ENCODE results near the gene RELN.
"Not testable (repeated sequence)": the region's sequence is repeated elsewhere in the genome, so short reads cannot be mapped to it uniquely, and the experiment has no call there.

RELN gene

DNA sequence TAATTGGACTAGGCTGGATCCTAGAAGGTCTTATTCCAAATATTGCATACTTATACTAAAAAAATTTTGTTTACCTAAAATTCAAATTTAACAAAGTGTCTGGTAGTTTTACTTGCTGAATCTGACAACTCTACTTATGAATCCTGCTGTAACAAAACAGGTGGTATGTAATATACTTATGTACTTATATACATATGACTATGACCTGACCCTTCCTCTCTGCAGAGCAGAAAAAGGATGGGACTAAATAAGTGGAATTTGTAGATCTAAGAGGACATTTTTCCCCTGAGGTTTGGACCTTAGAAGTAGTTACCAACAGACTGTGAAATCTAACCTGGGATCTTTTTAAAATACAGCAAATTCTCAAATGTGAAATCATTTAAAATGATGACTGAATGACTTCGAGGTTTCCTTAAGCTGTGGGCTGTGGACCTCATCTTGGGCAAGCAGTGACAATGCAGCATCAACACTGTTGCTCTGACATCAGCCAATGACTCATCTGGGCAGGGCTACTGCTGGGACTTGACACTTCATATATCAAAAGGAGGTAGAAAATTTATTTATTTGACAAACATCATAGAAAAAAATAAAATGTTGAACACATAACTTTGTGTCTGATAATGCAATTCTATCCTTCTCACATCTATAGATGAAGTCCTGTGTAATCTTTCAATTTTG, 73.6 kb downstream of the RELN start:
- DNase-seq (ENCODE audit: insufficient read length, low spot score) (no peak), FAIRE-seq (no peak)
- TF ChIP-seq PAX5 (IDR thresholded peaks at IDR 0.05; ENCODE audit: insufficient read depth, low read length, severe bottlenecking) = no peak

DNA sequence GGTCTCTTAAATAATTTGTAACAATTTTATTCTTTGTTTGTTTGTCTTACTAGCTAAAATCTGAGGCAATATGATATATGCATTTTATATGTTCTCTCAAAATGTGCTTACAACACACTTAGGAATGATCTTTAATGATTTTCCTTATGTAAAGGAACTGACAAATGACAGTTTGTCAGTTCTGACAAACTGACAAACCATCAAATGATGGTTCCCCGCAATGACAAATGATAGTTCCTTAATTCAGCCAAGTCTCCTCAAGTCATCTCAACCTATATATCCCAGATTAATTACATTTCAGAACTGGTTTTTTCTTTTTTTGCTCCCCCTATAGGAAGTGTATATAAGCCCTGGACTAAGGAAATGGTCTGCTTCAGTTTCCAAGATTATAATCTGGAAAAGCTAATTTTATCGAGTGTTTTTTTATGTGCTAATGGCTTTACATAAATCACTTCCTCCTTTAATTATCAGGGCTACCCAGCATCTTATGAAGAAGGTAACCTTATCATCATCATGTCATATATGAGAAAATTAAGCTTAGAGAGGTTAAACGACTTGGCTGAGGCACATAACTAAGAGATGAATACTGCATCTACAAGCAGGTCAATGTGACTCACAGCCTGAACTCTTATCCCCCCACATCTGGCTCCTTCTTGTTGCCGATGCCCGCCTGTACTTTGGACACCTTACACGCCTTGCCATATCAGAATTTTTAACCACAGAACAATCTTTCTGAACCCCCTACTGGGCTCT, 75.1 kb downstream of the RELN start:
- no peak for DNase-seq (ENCODE audit: insufficient read length, low spot score)
- no peak for FAIRE-seq
- no peak for TF ChIP-seq POLR2A (IDR thresholded peaks at IDR 0.05; ENCODE audit: low read depth, low read length)
- TF ChIP-seq TAF1 (IDR thresholded peaks at IDR 0.05; ENCODE audit: low read depth, low read length) = no peak
- no peak for TF ChIP-seq PAX5 (IDR thresholded peaks at IDR 0.05; ENCODE audit: insufficient read depth, low read length, severe bottlenecking)
- no peak for TF ChIP-seq POU2F2 (IDR thresholded peaks at IDR 0.05; ENCODE audit: low read depth, low read length)
- TF ChIP-seq SPI1 (IDR thresholded peaks at IDR 0.05; ENCODE audit: low read depth, low read length) = no peak
- TF ChIP-seq POLR2AphosphoS5 (IDR thresholded peaks at IDR 0.05; ENCODE audit: low read depth, low read length) = no peak

DNA sequence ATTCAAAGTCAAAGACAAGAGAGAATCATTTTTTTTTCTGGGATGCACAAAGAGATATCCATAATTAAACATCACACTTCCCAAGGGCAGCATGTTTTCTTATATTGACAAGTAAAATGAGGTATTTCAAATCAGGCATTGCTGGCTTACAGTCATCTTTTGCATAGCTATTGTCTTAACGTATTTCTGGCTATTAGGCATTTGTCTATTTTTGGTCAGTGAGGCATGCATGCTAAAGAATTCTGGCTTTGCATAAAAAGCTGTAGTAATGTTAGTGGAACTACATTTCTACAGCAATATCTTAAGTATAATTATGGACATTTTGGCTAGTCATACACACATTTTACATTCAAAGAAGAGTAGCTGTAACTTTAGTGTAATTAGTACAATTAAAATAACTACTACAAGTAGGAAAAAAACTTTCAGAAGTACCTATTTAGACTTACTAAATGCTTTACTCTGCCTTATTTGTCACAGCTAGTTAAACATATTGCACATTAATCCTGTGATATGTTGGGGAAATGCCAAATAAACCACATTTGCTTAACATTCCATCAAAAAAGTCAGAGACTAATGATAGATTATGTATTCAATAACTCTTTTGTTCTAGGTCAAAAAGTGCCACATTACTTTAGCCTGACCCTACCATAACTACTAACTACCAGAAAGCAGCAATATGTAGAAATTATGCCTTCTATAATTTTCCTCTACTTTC, 76.4 kb downstream of the RELN start:
- FAIRE-seq (no peak), DNase-seq (ENCODE audit: insufficient read length, low spot score) (no peak)

DNA sequence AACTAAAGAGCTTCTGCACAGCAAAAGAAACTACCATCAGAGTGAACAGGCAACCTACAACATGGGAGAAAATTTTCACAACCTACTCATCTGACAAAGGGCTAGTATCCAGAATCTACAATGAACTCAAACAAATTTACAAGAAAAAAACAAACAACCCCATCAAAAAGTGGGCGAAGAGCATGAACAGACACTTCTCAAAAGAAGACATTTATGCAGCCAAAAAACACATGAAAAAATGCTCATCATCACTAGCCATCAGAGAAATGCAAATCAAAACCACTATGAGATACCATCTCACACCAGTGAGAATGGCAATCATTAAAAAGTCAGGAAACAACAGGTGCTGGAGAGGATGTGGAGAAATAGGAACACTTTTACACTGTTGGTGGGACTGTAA, 78.4 kb downstream of the RELN start:
- not testable (repeated sequence) for FAIRE-seq; DNase-seq (ENCODE audit: insufficient read length, low spot score)

More for the DNA sequence above, 76.4 kb downstream of the RELN start:
- TF ChIP-seq SPI1 (IDR thresholded peaks at IDR 0.05; ENCODE audit: low read depth, low read length) (no peak), POLR2A (IDR thresholded peaks at IDR 0.05; ENCODE audit: low read depth, low read length) (no peak), POLR2AphosphoS5 (IDR thresholded peaks at IDR 0.05; ENCODE audit: low read depth, low read length) (no peak), POU2F2 (IDR thresholded peaks at IDR 0.05; ENCODE audit: low read depth, low read length) (no peak), TAF1 (IDR thresholded peaks at IDR 0.05; ENCODE audit: low read depth, low read length) (no peak), PAX5 (IDR thresholded peaks at IDR 0.05; ENCODE audit: insufficient read depth, low read length, severe bottlenecking) (no peak)

DNA sequence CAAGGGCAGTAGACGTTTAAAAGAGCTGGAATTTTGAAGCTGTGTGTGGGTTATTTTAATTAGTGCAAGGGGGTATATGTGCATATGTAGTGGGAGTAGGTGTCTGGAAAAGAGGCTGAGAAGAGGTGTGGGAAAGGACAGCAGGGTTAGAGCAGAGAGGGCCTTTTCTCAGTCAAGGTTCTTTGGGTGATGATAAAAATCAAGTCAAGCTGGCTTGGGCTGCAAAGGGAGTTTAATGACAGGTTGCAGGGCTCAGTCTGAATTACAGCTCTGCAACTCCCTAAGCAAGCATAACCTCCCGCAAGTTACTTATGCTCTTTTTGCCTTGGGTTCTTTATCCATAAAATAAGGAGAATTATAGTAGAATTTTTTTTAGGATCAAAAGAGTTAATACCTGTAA, 83.5 kb downstream of the RELN start:
- TF ChIP-seq POLR2AphosphoS5 (IDR thresholded peaks at IDR 0.05; ENCODE audit: low read depth, low read length) (no peak), POU2F2 (IDR thresholded peaks at IDR 0.05; ENCODE audit: low read depth, low read length) (no peak), SPI1 (IDR thresholded peaks at IDR 0.05; ENCODE audit: low read depth, low read length) (no peak), PAX5 (IDR thresholded peaks at IDR 0.05; ENCODE audit: insufficient read depth, low read length, severe bottlenecking) (no peak), POLR2A (IDR thresholded peaks at IDR 0.05; ENCODE audit: low read depth, low read length) (no peak), TAF1 (IDR thresholded peaks at IDR 0.05; ENCODE audit: low read depth, low read length) (no peak)
- FAIRE-seq (no peak), DNase-seq (ENCODE audit: insufficient read length, low spot score) (no peak)

DNA sequence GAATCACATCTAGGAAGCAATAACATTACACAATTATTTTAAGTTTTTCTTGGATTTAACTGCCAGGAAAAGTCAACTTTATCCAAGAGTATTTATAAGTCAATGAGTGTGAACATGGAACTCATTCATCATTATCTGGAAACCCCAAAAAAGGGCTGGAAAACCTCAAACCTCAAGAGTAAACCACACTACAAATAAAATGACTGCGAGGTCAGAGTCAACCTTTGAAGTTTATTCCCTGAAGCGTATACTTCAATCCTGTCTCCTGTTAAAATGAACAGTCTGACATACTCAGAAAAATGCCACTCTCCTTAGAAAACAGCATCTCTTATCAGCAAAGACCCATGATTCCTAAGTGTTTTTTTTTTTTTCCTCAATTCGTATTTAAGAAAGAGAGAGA, 86.5 kb downstream of the RELN start:
- TF ChIP-seq TAF1 (IDR thresholded peaks at IDR 0.05; ENCODE audit: low read depth, low read length) = no peak
- TF ChIP-seq POLR2AphosphoS5 (IDR thresholded peaks at IDR 0.05; ENCODE audit: low read depth, low read length) = no peak
- TF ChIP-seq POU2F2 (IDR thresholded peaks at IDR 0.05; ENCODE audit: low read depth, low read length) = no peak
- no peak for TF ChIP-seq PAX5 (IDR thresholded peaks at IDR 0.05; ENCODE audit: insufficient read depth, low read length, severe bottlenecking)
- FAIRE-seq (no peak), DNase-seq (ENCODE audit: insufficient read length, low spot score) (no peak)

DNA sequence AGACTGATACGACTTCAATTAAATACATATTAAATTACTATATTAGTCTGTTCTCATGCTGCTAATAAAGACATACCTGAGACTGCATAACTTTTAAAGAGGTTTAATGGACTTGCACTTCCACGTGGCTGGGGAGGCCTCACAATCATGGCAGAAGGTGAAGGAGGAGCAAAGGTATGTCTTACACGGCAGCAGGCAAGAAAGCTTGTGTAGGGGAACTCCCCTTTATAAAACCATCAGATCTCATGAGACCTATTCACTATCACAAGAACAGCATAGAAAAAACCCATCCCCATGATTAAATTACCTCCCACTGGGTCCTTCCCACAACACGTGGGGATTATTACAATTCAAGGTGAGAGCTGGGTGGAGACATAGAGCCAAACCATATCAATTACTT, 92.6 kb downstream of the RELN start:
- not testable (repeated sequence) for FAIRE-seq; DNase-seq (ENCODE audit: insufficient read length, low spot score)

DNA sequence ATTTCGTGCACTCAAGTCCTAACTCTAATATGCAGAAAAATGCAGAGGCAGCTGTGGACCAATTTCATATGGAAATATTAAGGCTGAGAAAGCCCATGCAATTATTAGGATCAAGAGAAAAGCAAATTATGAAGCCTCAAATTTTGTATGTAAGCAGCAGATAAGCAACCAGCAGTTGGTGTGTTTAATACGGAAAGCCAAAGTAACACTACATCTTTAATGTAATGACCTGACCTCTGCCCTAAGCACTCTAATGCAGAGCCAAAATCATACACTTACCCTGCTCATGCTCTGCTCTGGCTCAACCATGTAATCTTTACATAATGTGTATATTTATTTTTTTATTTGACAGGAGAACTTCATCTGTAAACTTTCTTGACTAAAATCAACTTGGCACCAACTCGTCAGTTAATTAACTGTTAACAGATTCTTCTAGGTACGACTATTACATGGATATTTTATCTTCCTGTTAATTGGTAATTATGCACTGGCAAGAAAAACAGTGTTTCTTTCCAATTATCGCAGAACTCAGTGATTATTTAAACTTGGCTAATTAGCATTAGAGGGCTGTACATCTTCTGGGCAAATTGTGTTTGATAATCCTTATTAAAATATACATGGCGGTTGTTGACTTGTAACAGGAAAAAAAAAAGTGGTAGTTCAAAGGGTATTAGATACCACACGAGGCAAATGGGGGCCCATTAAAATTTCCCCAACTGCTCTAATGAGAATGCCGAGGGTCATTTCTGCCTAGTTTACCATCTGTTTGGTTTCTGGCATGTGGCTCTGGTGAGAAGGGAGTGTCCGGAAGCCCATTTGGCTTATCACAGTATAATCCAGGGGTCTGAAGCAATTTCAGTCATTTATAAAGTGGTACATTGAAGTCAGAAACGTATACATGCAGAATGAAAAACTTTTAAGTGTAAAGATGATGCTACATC, 94.5 kb downstream of the RELN start:
- no peak for DNase-seq (ENCODE audit: insufficient read length, low spot score)
- FAIRE-seq = no peak
- TF ChIP-seq POLR2AphosphoS5 (IDR thresholded peaks at IDR 0.05; ENCODE audit: low read depth, low read length) (no peak), SPI1 (IDR thresholded peaks at IDR 0.05; ENCODE audit: low read depth, low read length) (no peak), POU2F2 (IDR thresholded peaks at IDR 0.05; ENCODE audit: low read depth, low read length) (no peak), TAF1 (IDR thresholded peaks at IDR 0.05; ENCODE audit: low read depth, low read length) (no peak), POLR2A (IDR thresholded peaks at IDR 0.05; ENCODE audit: low read depth, low read length) (no peak), PAX5 (IDR thresholded peaks at IDR 0.05; ENCODE audit: insufficient read depth, low read length, severe bottlenecking) (no peak)

DNA sequence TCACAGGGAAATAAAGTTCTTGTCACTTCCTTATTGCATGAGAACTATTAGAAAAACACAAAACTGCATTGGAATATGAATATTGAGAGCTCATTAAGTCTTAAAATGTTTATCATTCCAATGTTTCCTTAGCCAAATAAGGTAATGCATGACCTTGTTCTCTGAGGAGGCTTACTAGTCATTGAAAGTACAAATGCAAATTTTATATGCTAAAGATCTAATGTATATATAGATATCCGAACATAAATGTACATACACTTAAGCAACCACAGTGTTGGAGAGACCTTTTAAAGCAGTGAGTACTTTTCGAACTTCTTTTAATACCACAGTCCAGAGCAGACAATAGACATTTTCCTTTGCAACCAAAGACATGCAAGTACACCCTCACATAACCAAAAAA, 96.1 kb downstream of the RELN start:
- FAIRE-seq (no peak), DNase-seq (ENCODE audit: insufficient read length, low spot score) (no peak)
- TF ChIP-seq TAF1 (IDR thresholded peaks at IDR 0.05; ENCODE audit: low read depth, low read length) = no peak
- no peak for TF ChIP-seq POLR2AphosphoS5 (IDR thresholded peaks at IDR 0.05; ENCODE audit: low read depth, low read length)
- no peak for TF ChIP-seq SPI1 (IDR thresholded peaks at IDR 0.05; ENCODE audit: low read depth, low read length)
- TF ChIP-seq PAX5 (IDR thresholded peaks at IDR 0.05; ENCODE audit: insufficient read depth, low read length, severe bottlenecking) = no peak
- TF ChIP-seq POU2F2 (IDR thresholded peaks at IDR 0.05; ENCODE audit: low read depth, low read length) = no peak
- no peak for TF ChIP-seq POLR2A (IDR thresholded peaks at IDR 0.05; ENCODE audit: low read depth, low read length)
